ENCODE measurements around the gene SSMEM1.
"Not testable (repeated sequence)": the region's sequence is repeated elsewhere in the genome, so short reads cannot be mapped to it uniquely, and the experiment has no call there.

Gene SSMEM1

DNA sequence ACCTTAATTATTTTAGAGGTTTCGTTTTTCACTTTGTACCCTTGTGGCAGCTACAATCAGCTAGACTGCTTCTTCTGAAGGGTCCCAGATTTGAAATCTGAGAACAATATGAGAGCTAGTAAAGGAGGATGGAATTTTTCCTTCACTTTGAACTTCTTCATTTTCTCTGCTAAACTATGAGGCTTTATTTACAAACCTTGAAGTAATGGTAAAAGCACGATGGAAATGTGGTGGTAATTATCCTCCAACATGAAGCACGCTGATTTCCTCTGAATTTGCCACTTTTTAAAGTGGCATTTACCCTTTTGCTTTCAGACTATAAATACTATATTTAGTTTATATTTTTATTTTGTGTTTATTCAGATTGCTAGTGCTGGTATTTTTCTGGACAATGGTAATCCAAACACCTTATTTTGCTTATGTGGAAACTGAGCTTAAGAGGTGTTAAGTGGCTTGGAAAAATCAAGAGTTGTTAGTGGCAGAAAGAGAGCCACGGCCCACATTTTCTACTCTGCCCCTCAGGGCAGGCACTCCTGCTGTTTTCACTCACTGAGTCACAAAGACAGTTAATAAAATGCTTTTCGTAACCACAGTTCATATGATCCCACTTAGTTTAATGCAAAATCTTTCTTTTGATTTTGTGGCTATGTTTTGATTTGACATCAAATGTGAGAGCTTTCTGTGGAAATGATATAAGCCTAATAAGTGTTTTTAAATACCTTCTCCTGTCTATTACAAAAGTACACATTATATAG is 2.7 kb downstream of the SSMEM1 start:
- DNase-seq, result no peak

DNA sequence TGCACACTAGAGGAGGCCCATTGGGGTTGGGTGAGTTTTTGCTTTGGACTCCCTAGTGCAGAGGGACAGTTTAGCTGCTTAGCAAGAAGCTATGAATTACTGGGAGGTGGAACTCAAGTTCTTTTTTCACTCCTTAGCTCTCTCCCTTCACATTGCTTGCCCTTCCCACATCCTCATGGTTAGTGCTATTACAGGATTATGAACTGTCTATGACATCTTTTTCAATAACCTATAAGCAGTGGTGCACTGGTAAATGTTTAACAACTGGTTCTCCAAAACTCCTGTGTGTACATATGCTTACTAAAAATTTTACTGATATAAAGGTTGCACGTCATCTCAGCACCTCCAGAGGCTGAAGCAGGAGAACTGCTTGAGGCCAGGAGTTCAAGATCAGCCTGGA is 6.2 kb downstream of the SSMEM1 start:
- DNase-seq, result no peak

DNA sequence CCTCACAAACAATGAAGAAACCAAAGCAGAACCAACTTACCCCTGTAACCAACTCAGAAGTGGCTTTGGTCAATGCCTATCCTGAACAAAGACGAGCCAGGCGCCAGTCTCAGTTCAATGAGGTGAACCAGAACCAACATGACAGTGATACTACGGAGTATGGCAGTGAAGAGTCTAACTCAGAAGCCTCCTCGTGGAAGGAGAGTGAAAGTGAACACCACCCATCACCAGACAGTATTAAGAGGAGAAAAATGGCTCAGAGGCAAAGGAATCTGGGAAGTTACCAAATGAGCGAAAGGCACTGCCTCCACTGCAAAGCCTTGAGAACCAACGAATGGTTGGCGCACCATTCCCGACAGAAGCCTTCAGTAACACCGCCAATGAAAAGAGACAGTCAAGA is 8.4 kb downstream of the SSMEM1 start:
- DNase-seq, result no peak

GRCh38 chr7:130216750-130217149 is 9.1 kb downstream of the SSMEM1 start:
- DNase-seq, result no peak

DNA sequence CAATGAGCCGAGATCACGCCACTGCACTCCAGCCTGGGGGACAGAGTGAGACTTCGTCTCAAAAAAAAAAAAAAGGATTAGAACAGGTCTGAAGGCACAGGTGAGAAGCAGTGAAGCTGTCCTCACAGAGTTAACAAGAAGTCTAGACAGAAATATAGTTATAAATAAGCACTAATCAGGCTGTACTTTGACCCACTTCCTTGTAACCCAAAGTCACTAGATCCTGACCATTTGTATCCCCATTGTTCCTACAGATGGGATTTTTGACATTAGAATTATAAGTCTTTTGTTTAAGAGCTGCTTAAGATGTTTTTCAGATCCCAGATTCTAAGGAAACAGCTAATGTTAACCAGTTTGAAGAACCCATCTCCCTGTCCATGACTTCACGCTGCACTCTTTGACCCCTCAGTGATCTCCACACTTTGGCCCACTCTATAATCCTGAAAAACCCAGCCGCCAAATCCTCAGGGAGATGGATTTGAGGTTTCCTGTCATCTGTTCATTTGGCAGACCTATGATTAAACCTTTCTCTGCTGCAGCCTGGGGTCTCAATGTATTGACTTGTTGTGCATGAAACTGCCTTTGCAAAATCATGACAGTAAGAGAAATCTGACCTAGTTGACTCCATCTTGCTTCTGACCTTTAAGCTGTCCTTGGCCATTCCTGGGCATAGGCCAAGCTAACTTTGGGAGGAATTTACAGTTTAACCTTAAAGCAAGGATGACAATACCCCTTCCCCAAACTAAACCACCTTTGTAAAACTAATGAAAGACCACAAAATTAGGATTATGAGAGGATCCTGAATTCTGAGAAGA is 11.4 kb downstream of the SSMEM1 start:
- no peak for DNase-seq

DNA sequence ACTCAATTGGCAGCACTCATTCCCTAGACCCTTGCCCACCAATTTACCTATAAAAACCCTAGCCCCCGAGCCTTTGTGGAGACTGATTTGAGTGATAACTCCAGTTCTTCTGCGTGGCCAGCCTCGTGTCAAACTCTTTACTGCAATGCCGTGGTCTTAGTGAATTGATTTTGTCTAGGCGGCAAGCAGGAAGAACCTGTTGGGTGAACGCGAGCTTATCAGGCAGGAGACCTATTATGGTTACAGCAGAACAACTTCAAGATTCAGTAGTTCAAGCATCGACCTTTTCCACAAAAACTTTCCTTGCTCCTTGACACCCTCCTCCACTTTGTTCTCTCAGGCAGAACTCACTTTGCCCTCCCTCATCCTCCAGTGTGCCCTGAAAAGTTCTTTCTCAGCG is 12.2 kb downstream of the SSMEM1 start:
- no peak for DNase-seq

GRCh38 chr7:130221746-130222145 is 14.1 kb downstream of the SSMEM1 start:
- no peak for DNase-seq

DNA sequence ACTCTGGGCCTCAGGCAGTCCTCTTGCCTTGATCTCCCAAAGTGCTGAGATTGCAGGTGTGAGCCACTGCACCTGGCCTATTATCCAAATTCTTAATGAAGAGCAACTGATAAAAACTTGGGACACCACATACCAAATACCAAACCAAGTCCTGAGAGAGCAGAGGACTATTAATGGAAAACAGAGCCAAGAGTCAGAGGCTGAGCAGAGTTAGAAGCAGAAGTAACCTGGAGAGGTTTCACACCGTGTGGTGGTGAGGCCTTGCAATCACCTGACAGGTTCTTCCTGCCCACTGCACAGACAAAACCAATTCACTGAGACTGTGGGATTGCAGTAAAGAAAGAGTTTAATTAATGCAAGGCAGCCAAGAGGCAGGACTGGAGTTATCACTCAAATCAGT is 16.0 kb downstream of the SSMEM1 start:
- DNase-seq, result no peak

DNA sequence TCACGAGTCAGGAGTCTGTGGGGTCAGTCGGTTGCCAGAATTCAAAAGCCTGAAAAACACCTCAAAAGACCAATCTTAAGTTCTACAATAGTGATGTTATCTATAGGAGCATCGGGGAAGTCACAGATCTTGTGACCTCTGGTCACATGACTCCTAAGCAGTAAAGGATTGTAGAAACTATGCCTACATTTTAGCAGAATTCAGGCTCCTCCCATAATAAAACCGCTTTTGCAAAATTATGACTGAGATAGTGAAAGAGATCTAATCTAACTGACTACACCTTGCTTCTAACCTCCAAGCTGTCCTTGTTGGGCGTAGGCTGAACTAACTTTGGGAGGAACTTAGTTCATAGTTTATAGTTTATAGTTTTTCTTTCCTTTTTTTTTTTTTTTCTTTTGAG is 16.6 kb downstream of the SSMEM1 start:
- DNase-seq, result no peak

- DNase-seq, result not testable (repeated sequence)
These were observed 17.3 kb downstream of the SSMEM1 start for GRCh38 chr7:130224923-130225322.

DNA sequence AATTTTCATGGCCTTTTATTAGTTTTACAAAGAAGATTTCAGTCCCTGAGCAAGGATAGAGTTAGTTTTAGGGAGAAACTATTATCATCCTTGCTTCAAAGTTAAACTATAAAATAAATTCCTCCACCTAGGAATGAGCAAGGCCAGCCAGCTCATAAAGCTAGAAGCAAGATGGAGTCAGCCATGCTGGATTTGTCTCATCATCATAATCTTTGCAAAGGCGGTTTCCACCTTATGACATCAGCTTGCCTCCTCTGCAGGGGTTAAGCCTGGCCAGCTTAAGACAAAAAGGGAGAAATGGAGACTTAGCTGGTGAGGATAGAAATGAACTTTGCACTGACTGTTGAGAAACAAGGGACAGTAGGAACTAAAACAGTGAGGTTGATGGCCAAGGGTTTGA is 18.7 kb downstream of the SSMEM1 start:
- DNase-seq, result no peak

GRCh38 chr7:130227883-130228575 is 20.4 kb downstream of the SSMEM1 start:
- DNase-seq, result peak in 3 of 51 donors; percentile 9 to 62 (median 24)

GRCh38 chr7:130228840-130229502 is 21.3 kb downstream of the SSMEM1 start:
- DNase-seq, result peak in 1 of 51 donors; percentile 21

DNA sequence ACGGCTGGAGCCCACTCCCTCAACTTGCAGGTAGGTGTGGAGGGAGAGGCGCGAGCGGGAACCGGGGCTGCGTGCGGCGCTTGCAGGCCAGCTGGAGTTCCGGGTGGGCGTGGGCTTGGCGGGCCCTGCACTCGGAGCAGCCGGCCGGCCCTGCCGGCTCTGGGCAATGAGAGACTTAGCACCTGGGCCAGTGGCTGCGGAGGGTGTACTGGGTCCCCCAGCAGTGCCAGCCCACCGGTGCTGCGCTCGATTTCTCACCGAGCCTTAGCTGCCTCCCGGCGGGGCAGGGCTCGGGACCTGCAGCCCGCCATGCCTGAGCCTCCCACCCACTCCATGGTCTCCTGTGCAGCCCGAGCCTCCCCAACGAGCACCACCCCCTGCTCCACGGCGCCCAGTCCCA is 22.3 kb downstream of the SSMEM1 start:
- DNase-seq, result not testable (repeated sequence)

DNA sequence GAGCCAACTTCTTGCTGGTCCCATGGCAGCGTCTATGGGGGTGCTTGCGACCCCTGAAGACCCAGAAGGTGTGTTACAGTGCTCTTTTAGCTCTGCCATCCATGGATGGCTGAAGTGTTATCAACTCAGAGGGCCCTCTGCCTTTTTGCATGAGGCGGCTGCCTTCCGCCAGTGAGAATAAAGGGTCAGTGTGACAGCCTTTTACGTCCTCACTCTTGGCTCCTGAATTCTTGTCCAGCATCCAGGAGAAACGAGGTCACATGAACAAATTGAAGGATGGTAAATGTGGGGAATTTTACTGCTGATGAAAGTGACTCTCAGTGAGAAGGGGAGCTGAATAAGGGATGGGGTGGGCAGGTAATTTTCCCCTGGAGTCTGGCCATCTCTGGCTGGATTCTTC is 24.1 kb downstream of the SSMEM1 start:
- DNase-seq, result peak in 14 of 51 donors; percentile 2 to 45 (median 8)

- DNase-seq, result no peak
These were observed 24.5 kb downstream of the SSMEM1 start for GRCh38 chr7:130232209-130232608.

DNA sequence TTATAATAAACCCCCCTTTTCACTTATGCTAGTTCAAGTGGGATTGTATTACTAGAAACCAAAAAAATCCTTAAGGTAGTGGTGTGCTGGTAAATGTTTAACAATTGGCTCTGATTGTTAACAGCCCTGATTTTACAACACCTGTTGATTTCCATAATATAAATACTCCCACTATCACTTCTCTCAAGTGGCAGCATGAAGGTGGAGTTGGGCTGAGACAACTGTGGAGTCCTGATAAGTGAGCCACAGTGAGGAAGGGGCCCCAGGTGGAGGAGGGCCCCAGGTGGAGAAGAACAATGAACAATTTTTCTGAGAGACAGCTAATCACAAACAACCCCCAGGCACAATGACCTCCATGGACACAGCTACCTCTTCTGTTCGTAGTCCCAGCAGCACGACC is 26.4 kb downstream of the SSMEM1 start:
- DNase-seq, result no peak

DNA sequence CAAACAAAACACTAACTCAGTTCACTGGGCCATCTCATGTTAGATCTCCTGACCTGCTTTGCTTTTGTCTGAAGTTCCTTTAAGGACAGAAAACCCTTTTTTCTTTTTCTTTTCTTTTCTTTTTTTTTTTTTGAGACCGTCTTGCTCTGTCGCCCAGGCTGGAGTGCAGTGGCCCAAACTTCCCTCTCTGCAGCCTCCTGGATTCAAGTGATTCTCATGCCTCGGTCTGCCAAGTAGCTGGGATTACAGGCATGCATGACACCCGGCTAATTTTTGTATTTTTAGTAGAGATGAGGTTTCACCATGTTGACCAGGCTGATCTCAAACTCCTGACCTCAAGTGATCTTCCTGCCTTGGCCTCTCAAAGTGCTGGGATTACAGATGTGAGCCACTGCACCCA is 28.7 kb downstream of the SSMEM1 start:
- not testable (repeated sequence) for DNase-seq

DNA sequence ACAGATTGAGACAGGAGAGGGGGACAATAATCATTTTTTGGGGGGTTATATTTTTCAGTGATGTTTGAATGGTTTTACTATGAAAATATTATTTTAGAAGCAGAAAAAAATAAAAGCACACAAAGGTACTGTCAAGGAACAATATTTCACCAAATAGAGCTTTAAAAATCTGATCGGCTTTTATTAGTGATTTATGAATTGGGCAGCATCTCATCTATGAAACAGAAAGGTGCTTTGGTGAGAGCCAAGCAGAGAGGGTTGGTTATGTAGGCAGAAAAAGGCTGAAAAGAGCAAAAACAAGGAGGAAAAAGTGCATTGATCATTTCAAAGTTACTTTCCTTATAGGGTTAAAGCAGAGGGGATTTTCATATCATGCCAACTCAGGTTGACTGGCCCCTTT is 32.6 kb downstream of the SSMEM1 start:
- no peak for DNase-seq

DNA sequence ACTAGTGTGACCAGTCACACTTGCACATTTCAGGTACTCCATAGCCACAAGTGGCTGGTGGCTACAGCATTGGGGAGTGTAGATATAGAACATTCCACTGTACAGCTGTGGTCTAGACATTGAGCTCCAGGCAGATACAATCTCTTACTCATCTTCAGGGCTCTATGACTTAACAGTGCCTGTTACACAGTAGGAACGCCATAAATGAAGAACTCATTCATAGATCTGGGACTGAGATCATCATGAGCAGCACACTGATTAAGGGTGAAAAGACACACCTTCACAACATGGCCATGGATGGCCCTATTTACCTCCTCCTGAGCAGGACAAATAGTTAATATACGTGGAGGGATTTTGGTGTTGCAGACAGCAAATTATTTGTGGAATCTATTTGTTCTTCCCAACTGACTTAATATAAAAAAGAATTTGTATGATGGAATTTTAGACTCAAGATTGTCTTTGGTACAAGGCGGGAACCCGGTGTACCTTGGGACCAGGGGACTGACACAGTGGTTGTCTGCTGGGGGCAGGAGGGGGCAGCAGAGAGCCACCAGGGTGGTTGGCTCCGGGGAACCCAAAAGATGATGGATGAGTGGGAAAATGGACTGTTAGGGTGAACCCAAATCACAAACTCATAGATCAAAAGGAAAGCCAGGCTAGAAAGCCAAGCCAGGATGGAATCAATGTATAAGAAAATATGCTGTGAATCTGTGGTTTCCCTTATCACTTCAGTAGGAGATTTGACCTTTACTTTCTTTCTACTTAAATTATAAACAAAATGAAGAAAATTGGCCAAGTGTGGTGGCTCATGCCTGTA is 34.7 kb downstream of the SSMEM1 start:
- peak in 29 of 51 donors; percentile 3 to 64 (median 30) for DNase-seq

DNA sequence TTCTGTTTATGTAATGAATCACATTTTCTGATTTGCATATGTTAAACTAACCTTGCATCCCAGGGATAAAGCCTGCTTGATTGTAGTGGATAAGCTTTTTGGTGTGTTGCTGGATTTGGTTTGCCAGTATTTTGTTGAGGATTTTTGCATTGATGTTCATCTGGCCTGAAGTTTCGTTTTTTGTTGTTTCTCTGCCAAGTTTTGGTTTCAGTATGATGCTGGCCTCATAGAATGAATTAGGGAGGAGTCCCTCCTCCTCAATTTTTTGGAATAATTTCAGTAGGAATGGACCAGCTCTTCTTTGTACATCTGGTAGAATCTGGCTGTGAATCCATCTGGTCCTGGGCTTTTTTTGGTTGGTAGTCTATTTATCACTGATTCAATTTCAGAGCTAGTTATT is 35.8 kb downstream of the SSMEM1 start:
- not testable (repeated sequence) for DNase-seq

Data from hypothalamus (tissue), 51 donors.